NCI-H1092 (cell line): Measurements from ENCODE around the gene SLC48A1.

Experiments used
- DNase-seq: peaks from one replicate; lab custom pipeline; 2025; lab: John Stamatoyannopoulos, UW

The SLC48A1 gene

GRCh38 chr12:47777151-47777550 is 4.1 kb downstream of the SLC48A1 start:
- no peak for DNase-seq

DNA sequence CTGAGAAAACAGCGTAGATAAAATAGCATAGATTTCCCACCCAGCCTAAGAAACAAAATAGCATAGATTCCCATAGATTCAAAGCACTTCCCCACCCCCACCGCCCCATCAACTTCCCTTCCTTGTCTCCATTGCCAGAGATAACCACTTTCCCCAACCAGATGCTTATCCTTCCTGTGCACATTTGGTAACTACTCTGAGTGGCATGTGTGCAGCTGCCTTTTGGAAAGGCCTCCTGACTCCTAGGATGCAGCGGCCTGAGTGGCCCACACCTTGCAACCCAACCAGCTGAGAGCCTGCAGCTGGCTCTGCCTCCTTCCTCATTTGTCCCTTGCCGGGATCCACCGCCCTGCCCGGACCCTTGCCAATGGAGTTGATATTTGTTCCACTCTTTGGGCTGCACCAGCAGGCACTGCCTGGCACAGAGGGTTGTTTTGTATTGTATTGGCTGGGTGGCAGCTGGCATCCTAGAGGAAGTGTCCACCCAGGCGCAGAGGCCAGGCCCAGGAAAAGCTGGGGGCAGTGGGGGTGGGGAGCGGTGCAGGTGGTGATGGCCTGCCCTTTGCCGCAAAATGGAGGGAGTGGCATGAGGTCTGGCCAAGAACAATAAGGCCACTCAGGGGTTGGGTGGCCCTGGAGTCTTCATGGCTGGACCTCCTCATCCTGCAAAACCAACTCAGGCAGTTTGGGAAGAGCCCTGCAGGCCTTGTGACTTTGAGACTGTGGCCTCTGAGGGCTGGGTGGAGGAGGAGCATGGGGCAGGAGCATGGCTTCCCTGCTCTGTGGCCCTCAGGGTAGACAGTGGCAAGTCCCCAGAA is 4.9 kb downstream of the SLC48A1 start:
- no peak for DNase-seq

GRCh38 chr12:47778881-47779280 is 5.8 kb downstream of the SLC48A1 start:
- no peak for DNase-seq

GRCh38 chr12:47779301-47779942 is 6.4 kb downstream of the SLC48A1 start:
- DNase-seq, result peak; percentile 84

DNA sequence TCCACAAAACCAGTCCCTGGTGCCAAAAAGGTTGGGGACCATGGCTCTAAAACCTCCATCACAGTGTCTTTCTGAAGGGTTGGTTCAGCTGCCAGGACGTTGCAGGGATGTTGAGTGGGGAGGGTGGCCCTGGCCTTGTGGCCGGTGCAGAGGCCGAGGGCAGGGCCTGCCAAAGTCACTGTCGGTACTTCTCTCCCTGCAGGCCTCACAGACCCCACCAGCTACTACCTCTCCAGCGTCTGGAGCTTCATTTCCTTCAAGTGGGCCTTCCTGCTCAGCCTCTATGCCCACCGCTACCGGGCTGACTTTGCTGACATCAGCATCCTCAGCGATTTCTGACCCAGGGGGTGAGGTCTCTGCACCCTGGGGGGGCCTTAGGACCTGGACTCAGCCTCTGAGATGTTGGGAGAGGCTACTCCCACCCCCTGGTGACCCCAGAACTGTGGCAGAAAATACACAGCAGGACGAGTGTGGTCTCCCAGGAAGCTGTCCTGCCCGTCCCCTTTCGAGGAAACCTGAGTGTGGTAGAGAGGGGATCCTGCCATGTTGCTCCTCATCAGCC is 7.0 kb downstream of the SLC48A1 start:
- no peak for DNase-seq

DNA sequence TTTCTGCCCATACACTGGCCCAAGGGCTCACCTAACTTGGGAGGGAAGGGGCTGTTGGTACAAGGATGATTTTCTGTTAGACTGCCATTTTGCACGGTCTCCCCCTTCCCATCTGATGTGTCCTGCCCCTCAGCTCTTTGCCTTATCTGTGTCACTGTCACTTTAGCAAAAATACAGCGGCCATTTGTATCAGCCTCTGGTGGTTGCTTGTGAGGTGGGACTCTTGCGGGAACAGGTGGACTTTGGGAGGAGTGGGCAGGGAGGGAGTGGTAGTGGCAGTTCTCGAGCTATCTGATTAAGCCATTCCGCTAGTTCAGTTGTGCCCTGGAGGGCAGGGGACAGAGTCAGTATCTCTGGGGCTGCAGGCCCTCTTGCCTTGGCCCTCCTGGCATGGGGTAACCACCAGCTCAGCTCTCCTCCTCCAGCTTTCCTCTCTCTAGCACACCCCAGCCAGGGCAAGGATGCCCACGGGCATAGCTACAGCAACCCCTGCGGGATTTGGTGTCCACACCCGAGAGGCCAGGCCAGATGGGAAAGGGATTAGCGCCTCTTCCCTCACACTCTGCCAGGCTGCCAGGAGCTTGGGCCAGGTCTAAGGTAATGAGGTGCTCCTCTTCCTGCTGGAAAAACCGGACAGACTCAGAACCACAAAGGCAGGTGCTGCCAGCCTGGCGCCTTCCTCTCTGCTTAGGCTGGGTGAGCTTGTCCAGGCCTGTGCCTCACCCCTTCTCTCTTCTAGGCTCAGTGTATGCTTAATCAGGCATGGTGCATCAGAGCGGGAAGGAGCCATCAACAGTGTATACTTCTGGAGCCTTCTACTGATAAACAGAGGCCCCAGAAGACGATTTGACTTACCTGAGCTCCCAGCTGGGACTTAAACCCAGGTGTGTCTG is 8.7 kb downstream of the SLC48A1 start:
- DNase-seq, result no peak

DNA sequence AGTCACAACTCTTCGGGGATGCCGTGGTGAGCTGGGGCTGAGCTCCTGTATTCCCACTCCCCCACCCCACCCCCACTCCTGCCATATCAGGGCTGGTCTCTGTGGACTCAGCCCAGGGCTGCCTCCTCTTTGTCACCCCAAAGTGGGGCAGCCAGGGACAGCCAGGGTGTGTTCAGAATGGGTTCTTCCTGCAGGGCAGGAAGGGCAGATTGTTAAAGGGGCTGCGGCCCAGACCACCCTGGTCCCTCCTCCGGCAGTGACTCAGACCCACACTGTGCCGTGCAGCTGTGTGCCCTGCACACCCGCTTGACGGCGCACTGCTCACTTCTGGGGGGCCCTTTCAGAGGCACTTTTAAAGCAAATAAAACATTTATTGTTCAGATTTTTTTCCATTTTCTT is 9.3 kb downstream of the SLC48A1 start:
- DNase-seq, result no peak

GRCh38 chr12:47783024-47783755 is 10.2 kb downstream of the SLC48A1 start:
- no peak for DNase-seq

GRCh38 chr12:47783821-47784819 is 11.1 kb downstream of the SLC48A1 start:
- DNase-seq, result no peak

GRCh38 chr12:47785036-47785886 is 12.2 kb downstream of the SLC48A1 start:
- no peak for DNase-seq

DNA sequence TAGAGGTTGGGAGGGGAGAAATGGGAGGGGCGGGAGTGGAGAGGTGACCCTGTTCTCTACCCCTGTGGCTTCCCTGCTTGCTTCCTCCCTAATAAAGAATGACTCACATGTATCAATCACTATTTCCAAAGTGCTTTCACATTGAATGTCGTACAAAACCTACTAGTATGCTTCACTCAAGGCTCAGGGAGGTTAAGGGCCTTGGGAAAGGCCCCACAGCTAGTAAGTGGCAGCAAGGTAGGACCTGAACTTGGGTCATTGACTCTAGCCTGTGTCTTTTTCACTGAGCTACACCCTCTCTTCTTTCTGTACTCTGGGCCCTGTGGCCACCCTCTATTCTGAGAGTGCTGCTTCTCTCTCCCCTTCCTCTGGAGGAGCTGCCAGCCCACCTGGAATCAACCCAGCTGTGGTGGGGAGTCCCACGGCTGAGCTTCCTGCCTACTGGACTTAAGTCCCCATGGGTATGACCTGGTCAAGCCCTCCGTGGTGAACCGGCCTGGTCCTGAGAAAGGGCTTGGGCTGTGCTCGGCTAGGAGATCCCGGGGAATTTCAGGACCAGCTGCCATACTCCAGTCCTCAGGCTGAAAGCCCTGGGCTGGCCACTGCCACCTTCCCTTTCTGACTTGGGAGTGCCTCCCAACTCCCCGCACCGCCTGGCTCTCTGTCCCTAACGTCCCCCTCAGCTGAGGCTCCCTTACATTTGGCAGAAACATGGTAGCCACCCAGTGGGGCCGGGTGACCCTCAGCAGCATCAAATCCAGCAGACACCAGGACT is 13.0 kb downstream of the SLC48A1 start:
- DNase-seq, result no peak

GRCh38 chr12:47786662-47787280 is 13.7 kb downstream of the SLC48A1 start:
- no peak for DNase-seq

DNA sequence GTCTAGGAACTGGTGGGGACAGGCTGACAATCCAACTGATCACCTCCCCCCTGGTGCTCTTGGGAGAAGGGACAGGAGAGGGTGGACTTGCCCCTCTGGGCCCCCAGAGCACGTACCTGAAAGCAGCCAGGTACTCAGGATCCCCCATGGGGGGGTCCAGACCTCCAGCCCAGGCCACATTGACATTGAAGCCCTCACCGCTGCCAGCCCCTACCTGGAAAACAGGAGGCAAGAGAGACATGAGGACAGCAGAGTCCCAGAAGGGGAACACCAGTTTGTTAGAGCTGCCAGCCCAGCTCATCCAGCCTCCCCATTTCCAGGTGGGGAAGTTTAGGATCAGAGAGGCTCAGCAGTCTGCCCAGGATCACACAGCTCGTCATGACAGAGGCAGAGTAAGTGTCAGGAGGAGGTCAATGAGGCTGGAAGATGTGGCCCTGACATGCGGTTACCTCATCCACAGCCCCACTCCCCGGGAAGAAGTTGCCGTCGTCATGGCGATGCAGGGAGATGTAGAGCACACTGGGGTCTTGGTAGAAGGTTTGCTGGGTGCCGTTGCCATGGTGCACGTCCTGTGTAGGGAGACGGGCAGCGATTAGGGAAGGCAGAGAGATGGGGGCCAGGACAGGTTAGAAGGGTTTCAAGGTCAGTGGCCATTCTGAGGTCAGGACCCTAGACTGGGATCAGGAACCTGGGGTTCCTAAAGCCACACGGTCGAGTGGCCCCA is 14.7 kb downstream of the SLC48A1 start:
- DNase-seq, result no peak

GRCh38 chr12:47789141-47789540 is 16.1 kb downstream of the SLC48A1 start:
- DNase-seq, result no peak

GRCh38 chr12:47789712-47790489 is 16.9 kb downstream of the SLC48A1 start:
- DNase-seq, result no peak

DNA sequence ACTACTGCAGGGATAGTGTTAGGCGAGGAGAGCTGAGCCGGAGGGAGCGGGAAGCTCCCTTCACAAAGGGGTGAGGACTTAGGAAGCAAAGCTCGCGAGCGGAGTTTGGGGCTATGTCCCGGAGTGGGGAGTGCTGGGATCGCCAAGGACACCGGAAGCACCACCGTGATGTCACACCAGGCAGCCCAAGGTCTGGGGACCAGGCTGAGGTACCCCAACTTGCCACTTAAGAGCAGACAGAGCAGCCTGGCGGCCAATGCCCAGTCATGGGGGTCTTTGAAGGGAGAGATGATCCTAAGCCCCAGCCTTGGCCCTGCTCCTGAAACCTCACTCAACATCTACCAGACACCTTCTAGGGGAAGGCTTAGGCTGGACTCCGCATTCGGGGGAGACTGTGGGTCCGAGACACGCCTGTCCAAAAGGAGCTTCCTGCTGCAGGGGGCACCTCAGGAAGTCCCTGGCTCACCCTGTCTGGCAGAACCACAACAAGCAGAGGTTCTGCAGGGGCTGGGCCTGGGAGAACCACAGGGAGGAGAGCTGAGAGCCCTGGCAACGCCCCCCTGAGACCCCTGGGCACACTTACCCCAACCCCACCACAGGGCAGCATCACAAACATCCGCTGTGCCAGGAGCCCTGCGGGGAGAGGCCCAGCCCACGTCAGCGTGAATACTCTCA is 17.8 kb downstream of the SLC48A1 start:
- no peak for DNase-seq
